Mesothelial cell of epicardium (in vitro differentiated cells): ENCODE data around the gene PIM1. TPM values are rescaled to one million over a fixed set of nuclear protein-coding genes. Genes with fewer than 3 reads are reported as not detected.

Experiments
- DNase-seq, 2 experiments: peaks; one replicate each; pipeline ENCODE4 v3.0.0; 2021; ENCODE audit warnings: low spot score in 2 of 2; ENCODE audit not compliant: unreplicated experiment in 2 of 2
- H3K27ac Mint-ChIP-seq: 2 replicates; pipeline ENCODE4 v1.8.0; 2021; ENCODE audit warnings: mixed read lengths
- H3K27me3 Mint-ChIP-seq: 2 replicates; pipeline ENCODE4 v1.8.0; 2021; ENCODE audit warnings: low read depth, mixed read lengths
- H3K36me3 Mint-ChIP-seq: 2 replicates; pipeline ENCODE4 v1.8.0; 2021; ENCODE audit warnings: mixed read lengths
- H3K4me1 Mint-ChIP-seq: 2 replicates; pipeline ENCODE4 v1.8.0; 2021; ENCODE audit warnings: mixed read lengths
- H3K4me3 Mint-ChIP-seq: 2 replicates; pipeline ENCODE4 v1.8.0; 2021; ENCODE audit warnings: mild to moderate bottlenecking, moderate library complexity, mixed read lengths
- H3K9me3 Mint-ChIP-seq: 2 replicates; pipeline ENCODE4 v1.8.0; 2021; ENCODE audit warnings: mixed read lengths
- total RNA-seq: library from RNA; stranded (reverse); gene quantifications from 3 replicates; pipeline ENCODE4 v1.2.1, GENCODE V29; 2021
- TF ChIP-seq, protein P1 (sequence below): fragments of 200-600 bp; sonication (generic); IDR thresholded peaks from one replicate; pipeline ENCODE4 v1.5.0; 2021; ENCODE audit warnings: antibody characterized with exemption; ENCODE audit not compliant: unreplicated experiment

PIM1 gene
- total RNA-seq, 1 donor from 2014 or later: 26.2 TPM

DNA sequence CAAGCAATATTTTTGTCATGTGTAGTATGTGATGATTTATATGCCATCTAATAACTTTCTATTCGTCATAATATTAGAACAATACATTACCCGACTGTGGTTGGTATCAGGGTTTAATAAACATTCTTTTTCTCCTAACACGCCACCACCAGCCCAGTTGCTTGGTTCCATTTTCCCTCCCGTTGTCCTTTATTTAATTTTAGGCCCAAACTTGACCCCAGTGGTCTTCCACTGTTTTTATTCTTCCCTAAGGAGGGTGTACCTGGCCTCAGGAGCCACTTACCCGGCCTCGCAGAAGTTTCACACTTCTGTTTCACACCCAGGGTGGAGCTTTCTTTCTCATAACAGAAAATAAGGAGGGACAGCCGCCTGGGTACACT is 33.1 kb upstream of the PIM1 start:
- no peaks in the 10 kb centered on the region for H3K36me3 Mint-ChIP-seq
- peaks cover 72% of the 10 kb centered on the region for H3K4me1 Mint-ChIP-seq
- no peak for DNase-seq
- H3K27ac Mint-ChIP-seq: peak overlapping the region; percentile 100
- TF ChIP-seq, protein P1, sequence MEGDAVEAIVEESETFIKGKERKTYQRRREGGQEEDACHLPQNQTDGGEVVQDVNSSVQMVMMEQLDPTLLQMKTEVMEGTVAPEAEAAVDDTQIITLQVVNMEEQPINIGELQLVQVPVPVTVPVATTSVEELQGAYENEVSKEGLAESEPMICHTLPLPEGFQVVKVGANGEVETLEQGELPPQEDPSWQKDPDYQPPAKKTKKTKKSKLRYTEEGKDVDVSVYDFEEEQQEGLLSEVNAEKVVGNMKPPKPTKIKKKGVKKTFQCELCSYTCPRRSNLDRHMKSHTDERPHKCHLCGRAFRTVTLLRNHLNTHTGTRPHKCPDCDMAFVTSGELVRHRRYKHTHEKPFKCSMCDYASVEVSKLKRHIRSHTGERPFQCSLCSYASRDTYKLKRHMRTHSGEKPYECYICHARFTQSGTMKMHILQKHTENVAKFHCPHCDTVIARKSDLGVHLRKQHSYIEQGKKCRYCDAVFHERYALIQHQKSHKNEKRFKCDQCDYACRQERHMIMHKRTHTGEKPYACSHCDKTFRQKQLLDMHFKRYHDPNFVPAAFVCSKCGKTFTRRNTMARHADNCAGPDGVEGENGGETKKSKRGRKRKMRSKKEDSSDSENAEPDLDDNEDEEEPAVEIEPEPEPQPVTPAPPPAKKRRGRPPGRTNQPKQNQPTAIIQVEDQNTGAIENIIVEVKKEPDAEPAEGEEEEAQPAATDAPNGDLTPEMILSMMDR: no peak
- no peaks in the 10 kb centered on the region for H3K9me3 Mint-ChIP-seq
- peak overlapping the region; percentile 60 for H3K4me3 Mint-ChIP-seq
- no peaks in the 10 kb centered on the region for H3K27me3 Mint-ChIP-seq

DNA sequence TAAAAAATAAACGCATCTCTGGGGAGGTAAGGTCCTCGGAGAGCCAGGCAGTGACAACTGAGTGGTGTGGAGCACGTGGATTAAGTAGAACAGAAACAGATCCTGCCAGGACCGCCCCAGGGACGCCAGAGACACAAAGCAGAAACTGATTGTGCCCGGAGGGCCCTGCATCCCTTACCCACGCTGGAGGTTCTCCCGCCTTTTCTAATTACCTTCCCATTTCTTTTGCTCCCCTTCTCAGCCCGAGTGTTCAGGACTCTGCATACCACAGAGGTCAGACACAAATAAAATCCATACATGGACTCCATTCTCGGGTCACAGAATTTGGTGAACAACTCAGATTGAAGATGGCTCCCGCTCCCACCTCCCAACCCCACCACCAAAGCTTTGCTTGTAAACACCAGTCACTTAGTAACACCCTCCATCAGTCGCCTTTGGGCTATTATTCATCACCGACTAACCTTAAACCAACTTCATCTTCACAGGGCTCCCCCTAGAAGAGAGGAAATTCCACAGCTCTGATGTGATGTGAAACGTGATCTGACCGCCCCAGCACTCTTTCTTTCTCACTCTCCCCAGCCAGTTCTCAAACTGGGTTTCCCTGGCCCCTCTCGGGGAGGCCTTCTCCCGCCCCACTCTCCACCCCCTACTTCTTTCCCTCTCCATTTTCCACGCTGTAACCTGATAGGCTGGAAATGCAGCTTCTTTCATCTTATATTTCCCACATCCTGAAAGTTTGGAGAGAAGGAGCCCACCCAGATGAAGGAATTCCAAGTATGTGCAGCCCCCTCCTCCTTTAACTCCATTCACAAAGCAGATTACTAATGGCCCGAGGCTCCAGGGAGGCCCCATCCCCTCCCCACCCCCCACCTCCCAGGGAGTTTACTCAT is 32.5 kb upstream of the PIM1 start:
- peak overlapping the region; percentile 60 for H3K4me3 Mint-ChIP-seq
- peak overlapping the region; percentile 100 for H3K27ac Mint-ChIP-seq
- peaks cover 74% of the 10 kb centered on the region for H3K4me1 Mint-ChIP-seq
- DNase-seq: peak; percentile 65 to 76
- no peaks in the 10 kb centered on the region for H3K9me3 Mint-ChIP-seq
- no peaks in the 10 kb centered on the region for H3K36me3 Mint-ChIP-seq
- TF ChIP-seq, protein P1: no peak
- H3K27me3 Mint-ChIP-seq: no peaks in the 10 kb centered on the region

DNA sequence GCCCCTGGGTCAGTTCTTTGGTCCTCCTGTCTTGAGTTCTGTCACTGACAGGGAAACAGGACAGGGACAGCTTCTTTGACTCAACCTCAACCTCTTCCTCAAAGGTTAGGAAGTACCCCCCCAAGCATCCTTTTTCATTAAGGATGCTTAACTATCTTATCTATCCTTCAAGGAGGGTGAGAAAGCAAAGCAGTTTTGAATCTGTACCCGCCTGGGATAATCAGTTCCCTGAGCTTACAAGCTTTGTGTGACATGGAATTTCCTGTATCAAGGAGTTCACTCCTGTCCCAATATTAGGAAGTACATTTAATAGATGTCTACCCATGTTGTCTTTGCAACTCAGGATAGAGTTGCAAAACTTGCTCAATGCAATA is 31.1 kb upstream of the PIM1 start:
- Mint-ChIP-seq H3K36me3 (no peaks in the 10 kb centered on the region), H3K4me1 (peaks cover 81% of the 10 kb centered on the region), H3K27me3 (no peaks in the 10 kb centered on the region), H3K9me3 (no peaks in the 10 kb centered on the region), H3K27ac (peak overlapping the region; percentile 100), H3K4me3 (no peak overlapping the region)
- TF ChIP-seq, protein P1: no peak
- no peak for DNase-seq

DNA sequence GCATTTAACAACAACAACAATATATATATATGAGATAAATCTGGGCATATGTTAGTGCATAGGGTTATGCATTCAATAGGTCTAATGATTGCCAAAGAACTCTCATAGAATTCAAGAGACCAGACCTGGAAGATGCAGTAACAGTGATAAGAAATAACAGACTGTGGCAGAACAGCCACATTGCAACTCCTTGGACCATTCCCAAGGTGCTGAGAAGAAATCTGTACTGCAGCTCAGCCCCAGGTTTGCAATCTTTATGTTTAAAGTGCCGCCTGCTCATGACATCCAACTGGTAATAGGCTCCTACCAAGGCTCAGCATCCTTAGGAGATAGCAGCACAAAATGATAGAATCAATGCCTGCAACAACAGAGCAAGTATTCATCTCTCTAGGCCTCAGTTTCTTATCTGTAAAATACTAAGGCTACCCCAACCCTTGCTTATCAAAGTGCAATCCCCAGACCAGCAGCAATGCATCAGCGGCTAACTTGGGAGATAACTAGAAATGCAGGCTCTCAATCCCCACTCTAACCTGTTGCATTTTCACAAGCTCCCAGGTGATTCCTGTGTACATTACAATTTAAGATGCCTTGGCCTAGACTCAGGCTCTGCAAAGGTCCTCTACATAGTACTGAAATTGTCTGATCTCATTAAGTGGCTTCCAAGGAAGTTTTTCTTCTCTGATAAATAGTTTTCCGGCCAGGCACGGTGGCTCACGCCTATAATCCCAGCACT is 30.6 kb upstream of the PIM1 start:
- H3K36me3 Mint-ChIP-seq: no peaks in the 10 kb centered on the region
- TF ChIP-seq, protein P1: no peak
- no peaks in the 10 kb centered on the region for H3K27me3 Mint-ChIP-seq
- H3K9me3 Mint-ChIP-seq: no peaks in the 10 kb centered on the region
- DNase-seq: no peak
- H3K27ac Mint-ChIP-seq: peak overlapping the region; percentile 100
- peaks cover 80% of the 10 kb centered on the region for H3K4me1 Mint-ChIP-seq
- no peak overlapping the region for H3K4me3 Mint-ChIP-seq

DNA sequence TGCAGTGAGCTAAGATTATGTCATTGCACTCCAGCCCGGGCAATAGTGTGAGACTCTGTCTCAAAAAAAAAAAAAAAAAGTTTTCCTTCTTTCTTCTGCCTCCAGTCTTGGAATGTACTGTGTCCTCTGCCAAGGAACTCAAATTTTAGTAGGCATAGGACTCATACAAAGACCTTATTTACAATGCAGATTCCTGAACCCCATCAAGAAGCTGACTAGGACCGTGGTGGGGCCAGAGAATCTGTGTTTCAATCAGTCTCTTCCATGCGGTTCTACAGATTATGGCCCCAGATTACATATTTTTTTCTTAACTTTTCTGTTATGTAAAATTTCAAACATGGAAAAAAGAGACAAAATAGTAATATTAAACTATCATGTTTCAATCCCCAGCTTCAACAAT is 29.8 kb upstream of the PIM1 start:
- Mint-ChIP-seq H3K27me3 (no peaks in the 10 kb centered on the region), H3K9me3 (no peaks in the 10 kb centered on the region), H3K27ac (peak overlapping the region; percentile 90), H3K36me3 (no peaks in the 10 kb centered on the region), H3K4me3 (no peak overlapping the region), H3K4me1 (peaks cover 77% of the 10 kb centered on the region)
- TF ChIP-seq, protein P1: no peak
- no peak for DNase-seq
